CD4-positive, alpha-beta T cell (primary cell): ENCODE data around the gene NACC2. TPM values are rescaled to one million over a fixed set of nuclear protein-coding genes. Genes with fewer than 3 reads are reported as not detected.

Experiments used
- ATAC-seq: fragments of 200-7000 bp; cut with Tn5 transposase; one replicate; pipeline ENCODE4 v1.10.0; 2022; ENCODE audit warnings: mild to moderate bottlenecking; ENCODE audit not compliant: poor library complexity
- CTCF ChIA-PET: fragments of 350-600 bp; sonication (Branson Sonifier 250); formaldehyde crosslinking; loops from one replicate; lab custom pipeline; 2021; ENCODE audit warnings: antibody characterized with exemption, inconsistent platforms; lab: Charles Lee
- POLR2A ChIA-PET: fragments of 350-600 bp; sonication (Branson Sonifier 250); formaldehyde crosslinking; loops from one replicate; lab custom pipeline; 2021; ENCODE audit warnings: antibody characterized with exemption, inconsistent platforms; lab: Charles Lee
- DNase-seq, 14 experiments: peaks; one replicate each; pipeline ENCODE4 v3.0.0-alpha.2; 2013 to 2020; ENCODE audit warnings: mixed read lengths in 2 of 14
- H3K27ac ChIP-seq, 2 donors: one replicate each; pipeline versions ENCODE4 v1.5.1 to v1.7.0; 2013; ENCODE audit warnings: low read length in 2 of 2, low read depth in 1 of 2, mild to moderate bottlenecking in 1 of 2
- H3K27me3 ChIP-seq, 2 experiments: 1 replicate in 1 of 2; 2 replicates in 1 of 2; pipeline versions ENCODE4 v1.6.1 to v1.7.0; 2013; ENCODE audit warnings: low read length in 2 of 2, control low read depth in 1 of 2, mild to moderate bottlenecking in 1 of 2, moderate library complexity in 1 of 2; ENCODE audit not compliant: insufficient read depth in 2 of 2, control insufficient read depth in 1 of 2
- H3K36me3 ChIP-seq: one replicate; pipeline ENCODE4 v1.6.1; 2013; ENCODE audit warnings: low read length, control low read depth; ENCODE audit not compliant: insufficient read depth
- H3K4me1 ChIP-seq: one replicate; pipeline ENCODE4 v1.6.1; 2013; ENCODE audit warnings: low read length, control low read depth; ENCODE audit not compliant: insufficient read depth
- H3K4me3 ChIP-seq: one replicate; pipeline ENCODE4 v1.5.1; 2013; ENCODE audit warnings: mild to moderate bottlenecking, low read length, moderate library complexity
- H3K9me3 ChIP-seq, 2 experiments: 1 replicate in 1 of 2; 2 replicates in 1 of 2; pipeline versions ENCODE4 v1.6.1 to v1.7.0; 2013; ENCODE audit warnings: low read length in 2 of 2, mild to moderate bottlenecking in 2 of 2, control low read depth in 1 of 2, moderate library complexity in 1 of 2; ENCODE audit not compliant: control insufficient read depth in 1 of 2, insufficient read depth in 1 of 2
- H3K27ac Mint-ChIP-seq: one replicate; pipeline ENCODE4 v1.8.0; 2020; ENCODE audit warnings: mixed read lengths
- H3K27me3 Mint-ChIP-seq: one replicate; pipeline ENCODE4 v1.8.0; 2021; ENCODE audit warnings: mixed read lengths
- H3K36me3 Mint-ChIP-seq: one replicate; pipeline ENCODE4 v1.8.0; 2021; ENCODE audit warnings: low read depth, mixed read lengths
- H3K4me1 Mint-ChIP-seq: one replicate; pipeline ENCODE4 v1.8.0; 2021; ENCODE audit warnings: low read depth, mixed read lengths
- H3K4me3 Mint-ChIP-seq: one replicate; pipeline ENCODE4 v1.8.0; 2020; ENCODE audit warnings: mild to moderate bottlenecking, mixed read lengths
- H3K9me3 Mint-ChIP-seq: one replicate; pipeline ENCODE4 v1.8.0; 2020; ENCODE audit warnings: mixed read lengths
- CTCF ChIP-seq: fragments of 200-600 bp; IDR thresholded peaks from one replicate; pipeline ENCODE4 v1.8.0; 2022; ENCODE audit warnings: antibody characterized with exemption, mild to moderate bottlenecking
- intact Hi-C, 2 experiments: fragments of 100-400 bp; cut with DNase I in 1 of 2; cut with micrococcal nuclease in 1 of 2; formaldehyde crosslinking; loops; one replicate each; pipeline versions ENCODE4 v1.15.1 to v1.9.0; 2023 to 2025; cut with DNase I, micrococcal nuclease
- total RNA-seq, 174 experiments: library from RNA in 2 of 174; stranded (reverse) in 2 of 174; gene quantifications; one replicate each; pipeline ENCODE4 v1.2.3 and lab custom pipeline; 2021 to 2026

NACC2 gene
- total RNA-seq, 2 experiments from 2014 or later, result 2.1 to 2.7 TPM

- no peaks in the 10 kb centered on the region for H3K27me3 Mint-ChIP-seq
- TF ChIP-seq CTCF, result no peak
- ATAC-seq, result no peak
- no peak overlapping the region for H3K27ac ChIP-seq
- no peaks in the 10 kb centered on the region for H3K36me3 ChIP-seq
- H3K4me1 ChIP-seq, result peaks cover 62% of the 10 kb centered on the region
- peak in 1 of 14 experiments; percentile 30 for DNase-seq
- intact Hi-C loops, result loop anchor here (1.0 kb wide), 1 partner anchor 34 kb away; no protein-coding TSS in a partner anchor
- ChIA-PET POLR2A (interaction anchor here (0.6 to 1.0 kb wide), 2 partner anchors 20 to 128 kb away, joined by 4 read pairs; partner anchors contain the start of gene UBAC1), CTCF (interaction anchor here (0.6 to 1.3 kb wide), 7 partner anchors 11 to 121 kb away, joined by 3 to 8 read pairs (median 3); no protein-coding TSS in a partner anchor)
- no peaks in the 10 kb centered on the region for H3K9me3 ChIP-seq
- no peaks in the 10 kb centered on the region for H3K9me3 Mint-ChIP-seq
- H3K27me3 ChIP-seq, result peaks cover 0 to 3% of the 10 kb centered on the region in 2 experiments
- no peak overlapping the region for H3K27ac Mint-ChIP-seq
- peak overlapping the region; percentile 30 for H3K4me3 Mint-ChIP-seq
- no peaks in the 10 kb centered on the region for H3K36me3 Mint-ChIP-seq
- H3K4me1 Mint-ChIP-seq, result peaks cover 19% of the 10 kb centered on the region
- H3K4me3 ChIP-seq, result no peak overlapping the region
Observed at GRCh38 chr9:136088939-136089696, 6.0 kb downstream of the NACC2 start.

- Mint-ChIP-seq H3K9me3 (no peaks in the 10 kb centered on the region), H3K27me3 (no peaks in the 10 kb centered on the region), H3K4me3 (no peak overlapping the region), H3K4me1 (peaks cover 18% of the 10 kb centered on the region), H3K27ac (no peak overlapping the region), H3K36me3 (no peaks in the 10 kb centered on the region)
- Histone ChIP-seq H3K9me3 (no peaks in the 10 kb centered on the region), H3K27ac (no peak overlapping the region), H3K36me3 (no peaks in the 10 kb centered on the region), H3K27me3 (peaks cover 0 to 3% of the 10 kb centered on the region in 2 experiments), H3K4me1 (peaks cover 55% of the 10 kb centered on the region), H3K4me3 (no peak overlapping the region)
- ChIA-PET CTCF (interaction anchor here (1.0 kb wide), 1 partner anchor 10 kb away, joined by 3 read pairs; no protein-coding TSS in a partner anchor), POLR2A (no interaction called here)
- ATAC-seq, result no peak
- no peak for TF ChIP-seq CTCF
- intact Hi-C loops, result no loop called here
- peak in 1 of 14 experiments; percentile 11 for DNase-seq
Observed at GRCh38 chr9:136088481-136088938, 6.6 kb downstream of the NACC2 start.

- Mint-ChIP-seq H3K4me3 (no peak overlapping the region), H3K4me1 (peaks cover 12% of the 10 kb centered on the region), H3K27ac (no peak overlapping the region), H3K36me3 (no peaks in the 10 kb centered on the region), H3K9me3 (no peaks in the 10 kb centered on the region), H3K27me3 (no peaks in the 10 kb centered on the region)
- Histone ChIP-seq H3K27me3 (peaks cover 0 to 3% of the 10 kb centered on the region in 2 experiments), H3K4me1 (peaks cover 50% of the 10 kb centered on the region), H3K9me3 (no peaks in the 10 kb centered on the region), H3K36me3 (no peaks in the 10 kb centered on the region), H3K4me3 (no peak overlapping the region), H3K27ac (no peak overlapping the region)
- intact Hi-C loops, result no loop called here
- ATAC-seq (no peak), DNase-seq (peak in 1 of 14 experiments; percentile 13)
- ChIA-PET POLR2A (no interaction called here), CTCF (no interaction called here)
- no peak for TF ChIP-seq CTCF
Observed at GRCh38 chr9:136087741-136088480, 7.2 kb downstream of the NACC2 start.
